Spleen (tissue), 11 donors: Measurements from ENCODE around the gene MIA2. TPM values are rescaled to one million over a fixed set of nuclear protein-coding genes. Genes with fewer than 3 reads are reported as not detected.

Experiments used
- DNase-seq: peaks from one replicate; pipeline ENCODE4 v3.0.0-alpha.2; 2020
- H3K27ac ChIP-seq, 8 donors: fragments of 200-600 bp; sonication (generic) in 7 of 8; 1 replicate in 4 of 8; 2 replicates in 4 of 8; pipeline versions ENCODE4 v1.5.0 to v1.8.0; 2016 to 2021; ENCODE audit warnings: inconsistent platforms in 4 of 8, mild to moderate bottlenecking in 4 of 8, moderate library complexity in 1 of 8
- H3K27me3 ChIP-seq, 7 donors: fragments of 200-600 bp; sonication (generic) in 6 of 7; replicated peaks in 1 of 7; 1 replicate in 4 of 7; 2 replicates in 3 of 7; pipeline versions ENCODE4 v1.5.0 to v1.8.0; 2016 to 2021; ENCODE audit warnings: inconsistent platforms in 3 of 7, mild to moderate bottlenecking in 1 of 7
- H3K36me3 ChIP-seq, 6 donors: fragments of 200-600 bp; sonication (generic) in 5 of 6; 1 replicate in 4 of 6; 2 replicates in 2 of 6; pipeline versions ENCODE4 v1.5.0 to v1.8.0; 2016 to 2021; ENCODE audit warnings: inconsistent platforms in 2 of 6
- H3K4me1 ChIP-seq, 6 donors: fragments of 200-600 bp; sonication (generic) in 5 of 6; 1 replicate in 3 of 6; 2 replicates in 3 of 6; pipeline versions ENCODE4 v1.5.0 to v1.8.0; 2016 to 2021; ENCODE audit warnings: inconsistent platforms in 3 of 6
- H3K4me3 ChIP-seq, 8 donors: fragments of 200-600 bp; sonication (generic) in 7 of 8; 1 replicate in 4 of 8; 2 replicates in 4 of 8; pipeline versions ENCODE4 v1.5.0 to v1.8.0; 2016 to 2021; ENCODE audit warnings: inconsistent platforms in 4 of 8, mild to moderate bottlenecking in 4 of 8, moderate library complexity in 2 of 8
- H3K9me3 ChIP-seq, 8 donors: fragments of 200-600 bp; sonication (generic) in 7 of 8; 1 replicate in 4 of 8; 2 replicates in 4 of 8; pipeline versions ENCODE4 v1.5.0 to v1.8.0; 2016 to 2021; ENCODE audit warnings: inconsistent platforms in 4 of 8
- CTCF ChIP-seq, 11 experiments: fragments of 200-600 bp in 7 of 11; fragments of 450-650 bp in 4 of 11; sonication (generic) in 4 of 11; IDR thresholded peaks in 8 of 11; conservative IDR thresholded peaks in 3 of 11; 1 replicate in 7 of 11; 2 replicates in 4 of 11; pipeline versions ENCODE4 v1.4.0 to v1.8.0; 2016 to 2021; ENCODE audit warnings: antibody characterized with exemption in 11 of 11, inconsistent platforms in 4 of 11, mild to moderate bottlenecking in 1 of 11
- POLR2A ChIP-seq, 3 donors: fragments of 450-650 bp; IDR thresholded peaks; one replicate each; pipeline ENCODE4 v1.5.1; 2017; ENCODE audit warnings: antibody characterized with exemption in 3 of 3, mild to moderate bottlenecking in 1 of 3
- POLR2AphosphoS5 ChIP-seq, 3 donors: sonication (generic); formaldehyde crosslinking; IDR thresholded peaks; one replicate each; pipeline ENCODE4 v1.5.1; 2017; ENCODE audit warnings: antibody characterized with exemption in 3 of 3
- WGBS, 5 donors: extraction: QIAGEN DNeasy Blood & Tissue Kit in 3 of 5; methylation state at CpG; one replicate each; pipeline versions ENCODE4 v1.1.5 to v1.1.7; 2013 to 2018; 5-methylcytosine and 5-hydroxymethylcytosine counted together
- intact Hi-C: fragments of 100-400 bp; cut with DNase I; formaldehyde crosslinking; loops from one replicate; pipeline ENCODE4 v1.15.0; 2023; ENCODE audit warnings: low total_unique reads
- polyA plus RNA-seq, 3 donors: library from polyadenylated mRNA; stranded (reverse); fragments of 200-250 nt; gene quantifications; one replicate each; pipeline ENCODE4 v1.2.1, GENCODE V29; 2013
- total RNA-seq, 7 donors: library from RNA; depleted of rRNA in 3 of 7; stranded (reverse); fragments of >200 nt in 3 of 7; fragmentation: NEBNext Ultra II Directional in 4 of 7; extraction: Animal tissue kit (Norgen Biotek cat#: 25700) in 4 of 7; gene quantifications; one replicate each; pipeline versions ENCODE4 v1.1.0 to v1.2.1, GENCODE V29; 2016 to 2021
- donor health status: healthy with polysubstance abuse.
- donor health status: DM: no; HTN: no; CAD: no; lungs with moderate emphysema.
- donor health status: DM: no; HTN: no; CAD: no.
- donor health status: Bipolar disorder and iron deficiency.
- donor health status: healthy.
- donor health status: DM: no; HTN: no; CAD: no.
- donor health status: DM: yes; HTN: yes; CAD: no.

MIA2 gene
- total and polyA plus RNA-seq, 10 donors = 18.3 to 31.3 (median 24.8) TPM

DNA sequence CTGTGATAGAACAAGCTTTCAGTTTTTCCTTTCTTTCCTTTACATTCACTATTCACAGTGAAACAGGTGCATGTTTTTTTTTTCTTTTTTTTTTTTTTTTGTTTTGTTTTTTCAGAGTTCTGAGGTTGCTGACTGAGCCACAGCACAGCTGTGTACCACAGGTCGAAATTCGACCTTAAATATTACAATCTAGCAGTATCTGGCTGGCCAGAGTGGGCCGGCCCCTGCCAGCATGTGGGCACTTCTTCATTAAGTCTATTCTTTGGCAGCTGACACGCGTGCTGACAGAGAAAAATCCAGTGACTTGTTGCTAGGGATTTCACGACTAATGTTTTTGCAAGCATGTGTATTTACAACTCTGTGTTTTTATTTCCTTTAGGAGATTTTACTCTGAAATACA lies 164.7 kb downstream of the MIA2 start:
- H3K27ac ChIP-seq = no peak overlapping the region
- H3K4me3 ChIP-seq = no peak overlapping the region
- intact Hi-C loops = no loop called here
- no peaks in the 10 kb centered on the region for H3K4me1 ChIP-seq
- no peaks in the 10 kb centered on the region for H3K27me3 ChIP-seq
- 85 to 94% (median 91%) methylated on average over 6 of the region's 6 CpGs for WGBS, 5 donors
- no peak for DNase-seq
- TF ChIP-seq POLR2A (IDR thresholded peaks at IDR 0.05) (no peak), CTCF (IDR thresholded peaks at IDR 0.05 in 8 of 11, conservative IDR thresholded peaks at IDR 0.05 in 3 of 11) (no peak), POLR2AphosphoS5 (IDR thresholded peaks at IDR 0.05) (no peak)
- no peaks in the 10 kb centered on the region for H3K9me3 ChIP-seq
- H3K36me3 ChIP-seq = peaks cover 0 to 87% (median 38%) of the 10 kb centered on the region in 6 donors

DNA sequence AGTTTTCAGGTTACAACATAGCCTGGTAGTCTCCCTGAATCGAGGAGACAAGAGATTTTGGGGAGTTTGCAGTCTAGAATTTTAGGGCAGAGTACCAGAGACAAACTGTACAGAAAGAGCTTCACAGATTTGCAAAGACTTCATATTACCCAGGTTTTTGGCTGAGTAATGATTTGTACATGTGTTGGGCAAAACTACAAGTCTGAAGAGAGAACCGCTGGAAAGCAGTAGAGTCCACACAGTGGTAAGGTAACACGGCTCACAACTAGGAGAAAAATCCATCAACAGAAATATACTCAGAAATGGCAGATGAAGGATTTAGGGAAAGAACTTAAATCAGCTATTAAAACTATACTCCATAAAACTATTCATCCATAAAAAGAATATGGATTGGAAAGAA lies 172.8 kb downstream of the MIA2 start:
- TF ChIP-seq POLR2A (IDR thresholded peaks at IDR 0.05) (no peak), POLR2AphosphoS5 (IDR thresholded peaks at IDR 0.05) (no peak), CTCF (IDR thresholded peaks at IDR 0.05 in 8 of 11, conservative IDR thresholded peaks at IDR 0.05 in 3 of 11) (no peak)
- 77 to 93% (median 89%) methylated on average over 3 of the region's 3 CpGs for WGBS, 5 donors
- DNase-seq = no peak
- H3K4me3 ChIP-seq = no peak overlapping the region
- intact Hi-C loops = no loop called here
- peaks cover 0 to 10% (median 0%) of the 10 kb centered on the region in 8 donors for H3K9me3 ChIP-seq
- H3K4me1 ChIP-seq = no peaks in the 10 kb centered on the region
- no peak overlapping the region for H3K27ac ChIP-seq
- no peaks in the 10 kb centered on the region for H3K27me3 ChIP-seq
- H3K36me3 ChIP-seq = peaks cover 0 to 10% (median 1%) of the 10 kb centered on the region in 6 donors

GRCh38 chr14:39416072-39416471 lies 182.4 kb downstream of the MIA2 start:
- no peak for DNase-seq
- Histone ChIP-seq H3K9me3 (peaks cover 5 to 56% (median 42%) of the 10 kb centered on the region in 8 donors), H3K27ac (no peak overlapping the region), H3K4me1 (peaks cover 0 to 4% (median 0%) of the 10 kb centered on the region in 6 donors), H3K27me3 (no peaks in the 10 kb centered on the region), H3K4me3 (no peak overlapping the region), H3K36me3 (peaks cover 0 to 17% (median 0%) of the 10 kb centered on the region in 6 donors)
- WGBS, 5 donors = 95 to 100% (median 100%) methylated on average over 1 of the region's 1 CpG
- TF ChIP-seq POLR2AphosphoS5 (IDR thresholded peaks at IDR 0.05) (no peak), CTCF (IDR thresholded peaks at IDR 0.05 in 8 of 11, conservative IDR thresholded peaks at IDR 0.05 in 3 of 11) (no peak), POLR2A (IDR thresholded peaks at IDR 0.05) (no peak)
- intact Hi-C loops = no loop called here

- H3K27ac ChIP-seq = no peak overlapping the region
- no peak overlapping the region for H3K4me3 ChIP-seq
- intact Hi-C loops = no loop called here
- H3K36me3 ChIP-seq = peaks cover 0 to 21% (median 0%) of the 10 kb centered on the region in 6 donors
- H3K27me3 ChIP-seq = no peaks in the 10 kb centered on the region
- TF ChIP-seq CTCF (IDR thresholded peaks at IDR 0.05 in 8 of 11, conservative IDR thresholded peaks at IDR 0.05 in 3 of 11) = no peak
- no peak for TF ChIP-seq POLR2AphosphoS5 (IDR thresholded peaks at IDR 0.05)
- TF ChIP-seq POLR2A (IDR thresholded peaks at IDR 0.05) = no peak
- 95 to 100% (median 97%) methylated on average over 2 of the region's 2 CpGs for WGBS, 5 donors
- no peak for DNase-seq
- peaks cover 0 to 10% (median under 1%) of the 10 kb centered on the region in 6 donors for H3K4me1 ChIP-seq
- peaks cover 5 to 56% (median 41%) of the 10 kb centered on the region in 8 donors for H3K9me3 ChIP-seq
Measured at GRCh38 chr14:39417014-39417413, 183.3 kb downstream of the MIA2 start.
